Cardiac muscle cell (in vitro differentiated cells and primary cell): ENCODE results near the gene IQCN. TPM values are rescaled to one million over a fixed set of nuclear protein-coding genes. Genes with fewer than 3 reads are reported as not detected.

Experiments used
- DNase-seq, 2 donors: peaks; one replicate each; pipeline versions ENCODE4 v3.0.0 to v3.0.0-alpha.2; 2010 to 2017; ENCODE audit warnings: low read depth in 1 of 2, low spot score in 1 of 2
- H3K27ac ChIP-seq: fragments of 200-600 bp; sonication (generic); 2 replicates; pipeline ENCODE4 v1.5.1; 2016
- H3K27me3 ChIP-seq: fragments of 200-600 bp; sonication (generic); 2 replicates; pipeline ENCODE4 v1.6.0; 2016; ENCODE audit warnings: control low read depth
- H3K36me3 ChIP-seq: fragments of 200-600 bp; sonication (generic); 2 replicates; pipeline ENCODE4 v1.5.1; 2016; ENCODE audit warnings: control low read depth
- H3K4me1 ChIP-seq: fragments of 200-600 bp; sonication (generic); 2 replicates; pipeline ENCODE4 v1.8.1; 2017; ENCODE audit warnings: low read depth, mild to moderate bottlenecking, mixed run types
- H3K4me3 ChIP-seq: fragments of 200-600 bp; sonication (generic); 2 replicates; pipeline ENCODE4 v1.5.1; 2016; ENCODE audit warnings: mild to moderate bottlenecking
- H3K9me3 ChIP-seq: fragments of 200-600 bp; sonication (generic); 2 replicates; pipeline ENCODE4 v1.5.1; 2017; ENCODE audit warnings: low read depth, mild to moderate bottlenecking, control low read depth
- polyA plus RNA-seq: library from polyadenylated mRNA; unstranded; fragments of >200 nt; fragmentation: Nextera tagmentation; extraction: Ambion mirVana; gene quantifications from 2 replicates; pipeline ENCODE4 v1.2.1, GENCODE V29; 2016
- total RNA-seq: library from RNA; depleted of rRNA; stranded (reverse); fragments of >200 nt; gene quantifications from 2 replicates; pipeline ENCODE4 v1.2.3, GENCODE V29; 2016
- TF ChIP-seq, protein P1 (sequence below): IDR thresholded peaks from 2 replicates; pipeline ENCODE4 v1.5.1; 2012; ENCODE audit warnings: low read depth, mild to moderate bottlenecking, low read length

Gene IQCN
- total and polyA plus RNA-seq, 2 experiments from 2014 or later, result 0.38 to 3.2 TPM

DNA sequence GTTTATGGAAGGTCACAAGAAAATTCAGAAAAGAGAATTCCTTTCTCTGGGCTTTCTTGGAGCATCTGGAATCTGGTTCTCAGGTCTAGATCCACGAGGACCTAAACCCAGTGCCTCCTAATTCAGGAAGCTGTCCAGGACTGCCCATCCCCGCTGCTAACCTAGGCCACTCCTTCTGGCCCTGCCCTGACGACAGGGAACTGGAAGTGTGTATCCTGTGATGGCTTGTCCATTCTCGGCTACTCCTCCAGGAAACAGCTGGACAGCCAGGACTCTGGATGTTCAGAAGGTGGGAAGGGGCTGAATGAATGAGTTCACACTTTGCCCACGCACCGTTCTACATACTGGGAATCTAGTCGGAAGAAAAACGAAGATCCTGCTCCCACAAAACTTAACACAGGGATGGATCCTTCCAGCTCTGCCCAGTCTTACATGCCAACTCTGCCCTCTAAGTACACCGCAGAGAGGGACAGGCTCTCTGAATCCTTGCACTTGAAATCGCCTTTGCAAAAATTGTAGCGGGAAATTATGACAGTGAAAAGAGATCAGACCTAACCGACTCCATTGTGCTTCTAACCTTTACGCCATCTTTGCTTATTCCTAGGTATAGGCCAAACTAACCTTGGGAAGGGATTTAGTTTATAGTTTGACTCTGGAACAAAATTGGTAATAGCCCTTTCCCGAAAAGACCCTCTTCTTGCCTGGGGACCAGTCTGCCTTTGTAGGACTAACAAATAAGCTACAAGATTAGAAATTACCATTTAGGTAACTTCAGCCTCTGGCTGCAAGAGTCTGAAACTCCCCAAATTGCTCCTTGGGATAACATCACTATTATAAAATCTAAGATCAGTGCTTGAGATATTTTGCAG, 46.8 kb upstream of the IQCN start:
- Histone ChIP-seq H3K27ac (peak overlapping the region; percentile 84), H3K4me3 (no peak overlapping the region)
- DNase-seq, result no peak

DNA sequence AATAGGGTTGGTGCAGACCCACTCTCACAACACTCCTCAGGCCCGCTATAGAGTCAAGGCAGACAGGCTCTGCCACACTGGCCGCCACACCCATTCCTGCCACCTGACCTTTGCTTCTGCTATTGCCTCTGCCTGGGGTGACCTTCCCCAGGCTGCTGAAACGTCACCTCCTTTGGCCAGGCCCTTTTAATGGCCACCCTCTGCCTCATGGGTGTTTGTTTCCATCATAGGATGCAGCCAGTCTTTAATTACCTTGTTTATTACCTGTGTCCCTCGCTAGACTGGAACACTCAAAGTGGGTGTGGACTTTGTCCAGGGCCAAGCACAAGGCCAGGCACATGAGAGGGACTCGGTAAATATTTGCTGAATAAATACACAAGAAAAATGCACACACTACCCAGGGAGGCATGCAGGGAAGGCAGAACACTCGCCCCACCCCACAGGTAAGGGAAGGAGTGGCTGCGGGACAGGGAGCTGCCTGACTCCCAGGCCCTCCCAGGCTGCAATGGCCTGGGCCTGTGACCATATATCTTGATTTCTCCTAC, 45.4 kb upstream of the IQCN start:
- TF ChIP-seq, protein P1, sequence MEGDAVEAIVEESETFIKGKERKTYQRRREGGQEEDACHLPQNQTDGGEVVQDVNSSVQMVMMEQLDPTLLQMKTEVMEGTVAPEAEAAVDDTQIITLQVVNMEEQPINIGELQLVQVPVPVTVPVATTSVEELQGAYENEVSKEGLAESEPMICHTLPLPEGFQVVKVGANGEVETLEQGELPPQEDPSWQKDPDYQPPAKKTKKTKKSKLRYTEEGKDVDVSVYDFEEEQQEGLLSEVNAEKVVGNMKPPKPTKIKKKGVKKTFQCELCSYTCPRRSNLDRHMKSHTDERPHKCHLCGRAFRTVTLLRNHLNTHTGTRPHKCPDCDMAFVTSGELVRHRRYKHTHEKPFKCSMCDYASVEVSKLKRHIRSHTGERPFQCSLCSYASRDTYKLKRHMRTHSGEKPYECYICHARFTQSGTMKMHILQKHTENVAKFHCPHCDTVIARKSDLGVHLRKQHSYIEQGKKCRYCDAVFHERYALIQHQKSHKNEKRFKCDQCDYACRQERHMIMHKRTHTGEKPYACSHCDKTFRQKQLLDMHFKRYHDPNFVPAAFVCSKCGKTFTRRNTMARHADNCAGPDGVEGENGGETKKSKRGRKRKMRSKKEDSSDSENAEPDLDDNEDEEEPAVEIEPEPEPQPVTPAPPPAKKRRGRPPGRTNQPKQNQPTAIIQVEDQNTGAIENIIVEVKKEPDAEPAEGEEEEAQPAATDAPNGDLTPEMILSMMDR, result no peak
- Histone ChIP-seq H3K27me3 (no peaks in the 10 kb centered on the region), H3K9me3 (no peaks in the 10 kb centered on the region), H3K4me1 (peaks cover 19% of the 10 kb centered on the region), H3K4me3 (no peak overlapping the region), H3K27ac (peak overlapping the region; percentile 5), H3K36me3 (no peaks in the 10 kb centered on the region)
- no peak for DNase-seq

More for the DNA sequence above, 46.8 kb upstream of the IQCN start:
- no peaks in the 10 kb centered on the region for H3K9me3 ChIP-seq
- H3K36me3 ChIP-seq, result no peaks in the 10 kb centered on the region
- no peaks in the 10 kb centered on the region for H3K27me3 ChIP-seq
- TF ChIP-seq, protein P1, result no peak
- peaks cover 19% of the 10 kb centered on the region for H3K4me1 ChIP-seq

DNA sequence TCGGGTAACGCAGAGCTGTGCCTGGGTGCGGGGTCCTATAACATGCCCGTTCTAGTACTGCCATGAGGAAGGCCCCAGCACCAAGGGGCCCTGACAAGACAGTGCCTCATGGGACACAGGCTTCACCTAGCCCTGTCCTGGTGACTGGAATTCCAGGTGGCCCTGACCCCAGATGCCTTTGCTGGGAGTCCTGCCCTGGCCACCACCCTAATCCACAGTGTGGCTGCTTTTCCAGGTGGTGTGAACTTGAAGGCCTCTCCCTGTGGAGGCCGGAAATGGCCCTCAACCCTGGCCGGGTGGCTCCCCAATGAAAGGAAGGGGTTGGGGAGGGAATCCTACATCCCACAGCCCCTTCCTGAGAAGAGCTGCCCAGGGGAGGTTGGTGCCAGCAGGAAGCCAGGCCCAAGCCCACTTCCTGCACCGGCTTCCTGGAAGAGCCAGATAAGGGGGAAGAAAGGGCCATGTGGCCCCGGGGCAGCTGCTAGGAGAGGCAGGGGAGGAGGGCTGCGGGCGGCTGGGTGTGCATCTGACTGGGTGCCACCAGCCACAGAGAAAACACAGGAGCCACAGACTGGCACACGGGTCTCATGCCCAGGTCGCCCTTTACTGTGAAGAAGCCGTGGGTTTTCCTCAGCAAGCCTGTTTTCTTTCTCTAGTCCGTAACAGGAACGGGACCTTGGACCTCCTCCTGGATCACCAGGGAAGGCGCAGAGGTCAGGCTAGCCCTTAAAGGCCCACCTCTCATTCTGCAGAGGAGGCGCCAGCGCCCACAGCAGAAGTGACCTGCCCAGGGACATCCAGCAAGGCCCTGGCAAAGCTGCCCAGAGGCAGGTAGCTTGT, 43.9 kb upstream of the IQCN start:
- Histone ChIP-seq H3K4me1 (peaks cover 11% of the 10 kb centered on the region), H3K4me3 (no peak overlapping the region), H3K27me3 (no peaks in the 10 kb centered on the region), H3K36me3 (no peaks in the 10 kb centered on the region), H3K9me3 (no peaks in the 10 kb centered on the region), H3K27ac (peak overlapping the region; percentile 62)
- DNase-seq, result no peak
- TF ChIP-seq, protein P1, result no peak

DNA sequence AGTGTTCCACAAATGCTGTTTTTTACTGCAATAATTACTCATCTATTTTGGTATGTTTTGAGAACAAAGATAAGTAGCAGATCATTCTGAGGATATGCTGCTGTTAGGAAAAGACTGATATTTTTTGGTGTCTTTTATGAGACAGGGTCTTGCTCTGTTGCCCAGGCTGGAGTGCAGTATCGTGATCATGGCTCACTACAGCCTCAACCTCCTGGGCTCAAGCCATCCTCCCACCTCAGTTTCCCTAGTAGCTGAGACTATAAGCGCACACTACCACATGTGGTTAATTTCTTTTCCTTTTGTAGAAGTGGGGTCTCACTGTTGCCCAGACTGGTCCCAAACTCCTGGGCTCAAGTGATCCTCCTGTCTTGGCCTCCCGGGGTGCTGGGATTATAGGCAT, 39.1 kb upstream of the IQCN start:
- H3K4me3 ChIP-seq, result no peak overlapping the region
- no peaks in the 10 kb centered on the region for H3K9me3 ChIP-seq
- peaks cover 8% of the 10 kb centered on the region for H3K4me1 ChIP-seq
- TF ChIP-seq, protein P1, result no peak
- DNase-seq, result no peak
- H3K27me3 ChIP-seq, result no peaks in the 10 kb centered on the region
- peaks cover 9% of the 10 kb centered on the region for H3K36me3 ChIP-seq
- H3K27ac ChIP-seq, result no peak overlapping the region

DNA sequence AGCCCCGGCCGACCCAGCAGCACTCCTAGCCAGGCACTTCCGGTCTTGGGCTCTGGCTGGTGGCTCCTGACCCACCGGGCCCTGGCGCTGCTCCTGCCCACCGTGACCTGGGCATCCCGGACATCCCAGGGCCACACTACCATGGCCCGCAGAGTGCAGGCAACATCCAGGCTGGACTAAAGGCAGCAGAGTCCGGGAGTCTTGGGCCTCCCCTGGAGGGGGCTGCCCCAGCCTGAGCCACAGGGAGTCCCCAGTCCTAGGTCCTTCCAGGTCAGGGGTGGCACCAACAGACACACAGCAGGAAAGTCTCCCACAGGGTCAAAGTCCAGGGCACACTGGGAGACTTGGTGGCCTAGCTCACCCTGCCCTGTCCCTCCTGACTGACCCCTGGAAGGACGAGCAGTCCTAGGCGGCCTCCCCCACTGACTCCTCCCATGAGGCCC, 37.9 kb upstream of the IQCN start:
- Histone ChIP-seq H3K36me3 (peaks cover 9% of the 10 kb centered on the region), H3K4me1 (peaks cover 8% of the 10 kb centered on the region), H3K9me3 (no peaks in the 10 kb centered on the region), H3K4me3 (no peak overlapping the region), H3K27ac (peak overlapping the region; percentile 64), H3K27me3 (no peaks in the 10 kb centered on the region)
- TF ChIP-seq, protein P1, result no peak
- DNase-seq, result no peak
